Astrocyte (in vitro differentiated cells and primary cell): ENCODE data around the gene WDR64. TPM values are rescaled to one million over a fixed set of nuclear protein-coding genes. Genes with fewer than 3 reads are reported as not detected.

ENCODE experiments used
- DNase-seq: peaks from one replicate; pipeline ENCODE4 v3.0.0-alpha.2; 2010; ENCODE audit warnings: low read depth
- FAIRE-seq: peaks from 2 replicates; lab custom pipeline; 2011; peaks lifted over from hg19 to GRCh38; lab: Jason Lieb, UNC
- H2AFZ ChIP-seq: 2 replicates; pipeline ENCODE4 v1.6.0; 2012; ENCODE audit warnings: low read depth, low read length, inconsistent platforms
- H3K27ac ChIP-seq: 2 replicates; pipeline ENCODE4 v1.5.1; 2011; ENCODE audit warnings: low read depth, low read length, inconsistent platforms
- H3K27me3 ChIP-seq: 2 replicates; pipeline ENCODE4 v1.6.0; 2011; ENCODE audit warnings: low read length, inconsistent platforms; ENCODE audit not compliant: insufficient read depth
- H3K36me3 ChIP-seq: 2 replicates; pipeline ENCODE4 v1.5.1; 2011; ENCODE audit warnings: low read length, inconsistent platforms; ENCODE audit not compliant: insufficient read depth
- H3K4me1 ChIP-seq: 2 replicates; pipeline ENCODE4 v1.5.1; 2011; ENCODE audit warnings: low read length, inconsistent platforms; ENCODE audit not compliant: insufficient read depth
- H3K4me2 ChIP-seq: 2 replicates; pipeline ENCODE4 v1.6.0; 2012; ENCODE audit warnings: low read length, inconsistent platforms
- H3K4me3 ChIP-seq: 2 replicates; pipeline ENCODE4 v1.5.1; 2011; ENCODE audit warnings: low read depth, mild to moderate bottlenecking, low read length, inconsistent platforms; ENCODE audit not compliant: insufficient read depth
- H3K79me2 ChIP-seq: 2 replicates; pipeline ENCODE4 v1.6.0; 2012; ENCODE audit warnings: mild to moderate bottlenecking, low read length, inconsistent platforms; ENCODE audit not compliant: insufficient read depth
- H3K9ac ChIP-seq: 2 replicates; pipeline ENCODE4 v1.6.0; 2012; ENCODE audit warnings: mild to moderate bottlenecking, low read length, inconsistent platforms
- H3K9me3 ChIP-seq: 2 replicates; pipeline ENCODE4 v1.5.1; 2012; ENCODE audit warnings: low read depth, mild to moderate bottlenecking, low read length, inconsistent platforms; ENCODE audit not compliant: insufficient read depth
- H4K20me1 ChIP-seq: 2 replicates; pipeline ENCODE4 v1.6.0; 2012; ENCODE audit warnings: low read length, inconsistent platforms; ENCODE audit not compliant: insufficient read depth
- H3K27ac Mint-ChIP-seq: one replicate; pipeline ENCODE4 v1.8.0; 2021; ENCODE audit warnings: mild to moderate bottlenecking, mixed read lengths; ENCODE audit not compliant: unreplicated experiment
- H3K27me3 Mint-ChIP-seq: one replicate; pipeline ENCODE4 v1.8.0; 2021; ENCODE audit warnings: low read depth, mixed read lengths; ENCODE audit not compliant: unreplicated experiment
- H3K36me3 Mint-ChIP-seq: one replicate; pipeline ENCODE4 v1.8.0; 2021; ENCODE audit warnings: low read depth, mixed read lengths; ENCODE audit not compliant: unreplicated experiment
- H3K4me1 Mint-ChIP-seq: one replicate; pipeline ENCODE4 v1.8.0; 2021; ENCODE audit warnings: low read depth, mixed read lengths; ENCODE audit not compliant: unreplicated experiment
- H3K4me3 Mint-ChIP-seq: one replicate; pipeline ENCODE4 v1.8.0; 2021; ENCODE audit warnings: mild to moderate bottlenecking, moderate library complexity, mixed read lengths; ENCODE audit not compliant: unreplicated experiment
- H3K9me3 Mint-ChIP-seq: one replicate; pipeline ENCODE4 v1.8.0; 2021; ENCODE audit warnings: mild to moderate bottlenecking, mixed read lengths; ENCODE audit not compliant: unreplicated experiment
- CTCF ChIP-seq: IDR thresholded peaks from 2 replicates; pipeline ENCODE4 v1.5.1; 2011; ENCODE audit warnings: low read depth, mild to moderate bottlenecking, inconsistent platforms, low read length, moderate library complexity; ENCODE audit not compliant: insufficient read depth
- EZH2 ChIP-seq: IDR thresholded peaks from 2 replicates; pipeline ENCODE4 v1.6.1; 2012; ENCODE audit warnings: mild to moderate bottlenecking, low read length, inconsistent platforms; ENCODE audit not compliant: insufficient read depth
- total RNA-seq: library from RNA; stranded (reverse); gene quantifications from 2 replicates; pipeline ENCODE4 v1.2.1, GENCODE V29; 2021

Gene WDR64
- total RNA-seq, 1 donor from 2014 or later = not detected

GRCh38 chr1:241647658-241648057, 4.4 kb upstream of the WDR64 start:
- H3K9ac ChIP-seq = no peak overlapping the region
- Mint-ChIP-seq H3K4me1 (peaks cover 7% of the 10 kb centered on the region), H3K27me3 (peaks cover 6% of the 10 kb centered on the region), H3K27ac (no peak overlapping the region), H3K36me3 (no peaks in the 10 kb centered on the region), H3K4me3 (no peak overlapping the region), H3K9me3 (no peaks in the 10 kb centered on the region)
- no peaks in the 10 kb centered on the region for H3K36me3 ChIP-seq
- no peak for TF ChIP-seq CTCF
- no peak for TF ChIP-seq EZH2
- H3K27me3 ChIP-seq = peaks cover 2% of the 10 kb centered on the region
- DNase-seq = peak; percentile 57
- no peaks in the 10 kb centered on the region for H3K4me1 ChIP-seq
- no peak for FAIRE-seq
- no peak overlapping the region for H3K4me3 ChIP-seq
- no peak overlapping the region for H3K27ac ChIP-seq
- no peaks in the 10 kb centered on the region for H3K79me2 ChIP-seq
- no peak overlapping the region for H2AFZ ChIP-seq
- H3K4me2 ChIP-seq = no peak overlapping the region
- no peaks in the 10 kb centered on the region for H3K9me3 ChIP-seq
- no peaks in the 10 kb centered on the region for H4K20me1 ChIP-seq

- no peak overlapping the region for H3K4me2 ChIP-seq
- H3K4me3 ChIP-seq = no peak overlapping the region
- H3K27me3 ChIP-seq = peaks cover 2% of the 10 kb centered on the region
- no peak overlapping the region for H3K4me3 Mint-ChIP-seq
- H3K36me3 Mint-ChIP-seq = no peaks in the 10 kb centered on the region
- H3K27ac Mint-ChIP-seq = no peak overlapping the region
- H3K9me3 ChIP-seq = no peaks in the 10 kb centered on the region
- H3K9me3 Mint-ChIP-seq = no peaks in the 10 kb centered on the region
- H3K79me2 ChIP-seq = no peaks in the 10 kb centered on the region
- H3K9ac ChIP-seq = no peak overlapping the region
- no peak overlapping the region for H3K27ac ChIP-seq
- peaks cover 6% of the 10 kb centered on the region for H3K27me3 Mint-ChIP-seq
- H4K20me1 ChIP-seq = no peaks in the 10 kb centered on the region
- H3K4me1 Mint-ChIP-seq = peaks cover 7% of the 10 kb centered on the region
- DNase-seq (no peak), FAIRE-seq (no peak)
- H2AFZ ChIP-seq = no peak overlapping the region
- H3K4me1 ChIP-seq = no peaks in the 10 kb centered on the region
- no peaks in the 10 kb centered on the region for H3K36me3 ChIP-seq
- TF ChIP-seq EZH2 (no peak), CTCF (no peak)
Observed at GRCh38 chr1:241648159-241648558, 3.9 kb upstream of the WDR64 start.

- Histone ChIP-seq H3K4me2 (no peak overlapping the region), H4K20me1 (no peaks in the 10 kb centered on the region), H2AFZ (no peak overlapping the region), H3K27ac (no peak overlapping the region), H3K9me3 (no peaks in the 10 kb centered on the region), H3K79me2 (no peaks in the 10 kb centered on the region), H3K4me3 (no peak overlapping the region), H3K4me1 (no peaks in the 10 kb centered on the region), H3K36me3 (no peaks in the 10 kb centered on the region), H3K9ac (no peak overlapping the region), H3K27me3 (peaks cover 2% of the 10 kb centered on the region)
- H3K27me3 Mint-ChIP-seq = peaks cover 6% of the 10 kb centered on the region
- no peaks in the 10 kb centered on the region for H3K9me3 Mint-ChIP-seq
- no peak for TF ChIP-seq EZH2
- TF ChIP-seq CTCF = no peak
- H3K27ac Mint-ChIP-seq = no peak overlapping the region
- H3K4me1 Mint-ChIP-seq = peaks cover 2% of the 10 kb centered on the region
- no peak for FAIRE-seq
- H3K4me3 Mint-ChIP-seq = no peak overlapping the region
- no peak for DNase-seq
- H3K36me3 Mint-ChIP-seq = no peaks in the 10 kb centered on the region
Observed at GRCh38 chr1:241654019-241654418, 1.9 kb downstream of the WDR64 start.
